ENCODE data around the gene PARP3.

PARP3 gene

GRCh38 chr3:51986010-51986947 is 44.1 kb downstream of the PARP3 start:
- TF ChIP-seq TAF1 (IDR thresholded peaks at IDR 0.05; ENCODE audit: low read depth) (0 out of 2 replicates have a peak, but pooled peaks have one; percentile 16), RAD21 (IDR thresholded peaks at IDR 0.05; ENCODE audit: low read depth) (no peak)

- TF ChIP-seq TCF12 (IDR thresholded peaks at IDR 0.05; ENCODE audit: low read depth): no peak
- no peak for TF ChIP-seq YY1 (IDR thresholded peaks at IDR 0.05; ENCODE audit: low read depth)
- no peak for TF ChIP-seq CREB1 (IDR thresholded peaks at IDR 0.05; ENCODE audit: low read depth)
- TF ChIP-seq EGR1 (IDR thresholded peaks at IDR 0.05): no peak
Observed at GRCh38 chr3:51987568-51987967, 45.4 kb downstream of the PARP3 start.

GRCh38 chr3:51988286-51989146 is 46.4 kb downstream of the PARP3 start:
- TF ChIP-seq TAF1 (IDR thresholded peaks at IDR 0.05; ENCODE audit: low read depth) (no peak), ZBTB7A (IDR thresholded peaks at IDR 0.05; ENCODE audit: low read depth) (no peak), FOXM1 (IDR thresholded peaks at IDR 0.05; ENCODE audit: borderline replicate concordance, low read depth) (no peak), CREB1 (IDR thresholded peaks at IDR 0.05; ENCODE audit: low read depth) (no peak), CEBPB (IDR thresholded peaks at IDR 0.05) (no peak), REST (IDR thresholded peaks at IDR 0.05; ENCODE audit: low read depth) (no peak), YY1 (IDR thresholded peaks at IDR 0.05; ENCODE audit: low read depth) (no peak), NFIC (IDR thresholded peaks at IDR 0.05) (no peak), TCF12 (IDR thresholded peaks at IDR 0.05; ENCODE audit: low read depth) (no peak), MAX (IDR thresholded peaks at IDR 0.05) (no peak), EGR1 (IDR thresholded peaks at IDR 0.05) (no peak), EP300 (IDR thresholded peaks at IDR 0.05; ENCODE audit: borderline replicate concordance) (no peak), RAD21 (IDR thresholded peaks at IDR 0.05; ENCODE audit: low read depth) (no peak), USF1 (IDR thresholded peaks at IDR 0.05) (no peak), TEAD4 (IDR thresholded peaks at IDR 0.05) (no peak)

GRCh38 chr3:51992017-51992682 is 50.0 kb downstream of the PARP3 start:
- TF ChIP-seq TCF12 (IDR thresholded peaks at IDR 0.05; ENCODE audit: low read depth) (no peak), CEBPB (IDR thresholded peaks at IDR 0.05) (no peak), NFIC (IDR thresholded peaks at IDR 0.05) (no peak), REST (IDR thresholded peaks at IDR 0.05; ENCODE audit: low read depth) (no peak), USF1 (IDR thresholded peaks at IDR 0.05) (no peak), TAF1 (IDR thresholded peaks at IDR 0.05; ENCODE audit: low read depth) (no peak), EP300 (IDR thresholded peaks at IDR 0.05; ENCODE audit: borderline replicate concordance) (no peak), RAD21 (IDR thresholded peaks at IDR 0.05; ENCODE audit: low read depth) (no peak), FOXM1 (IDR thresholded peaks at IDR 0.05; ENCODE audit: borderline replicate concordance, low read depth) (no peak), MAX (IDR thresholded peaks at IDR 0.05) (no peak), ZBTB7A (IDR thresholded peaks at IDR 0.05; ENCODE audit: low read depth) (no peak), CREB1 (IDR thresholded peaks at IDR 0.05; ENCODE audit: low read depth) (no peak), YY1 (IDR thresholded peaks at IDR 0.05; ENCODE audit: low read depth) (no peak), EGR1 (IDR thresholded peaks at IDR 0.05) (no peak), TEAD4 (IDR thresholded peaks at IDR 0.05) (no peak)

- no peak for TF ChIP-seq EGR1 (IDR thresholded peaks at IDR 0.05)
- TF ChIP-seq YY1 (IDR thresholded peaks at IDR 0.05; ENCODE audit: low read depth): no peak
- TF ChIP-seq CREB1 (IDR thresholded peaks at IDR 0.05; ENCODE audit: low read depth): no peak
- no peak for TF ChIP-seq CEBPB (IDR thresholded peaks at IDR 0.05)
- no peak for TF ChIP-seq TAF1 (IDR thresholded peaks at IDR 0.05; ENCODE audit: low read depth)
- no peak for TF ChIP-seq TCF12 (IDR thresholded peaks at IDR 0.05; ENCODE audit: low read depth)
Observed at GRCh38 chr3:51994530-51994929, 52.4 kb downstream of the PARP3 start.
